Osteoblast (primary cell): Measurements from ENCODE around the gene SLK. TPM values are rescaled to one million over a fixed set of nuclear protein-coding genes. Genes with fewer than 3 reads are reported as not detected.

Experiments
- DNase-seq: peaks from one replicate; pipeline ENCODE4 v3.0.0; 2011; ENCODE audit warnings: low spot score, mixed read lengths; ENCODE audit not compliant: insufficient read length; ENCODE audit errors: missing footprints
- H2AFZ ChIP-seq: 2 replicates; pipeline ENCODE4 v1.6.0; 2011; ENCODE audit warnings: mild to moderate bottlenecking, low read length
- H3K27ac ChIP-seq: 2 replicates; pipeline ENCODE4 v1.5.1; 2011; ENCODE audit warnings: mild to moderate bottlenecking, low read depth, low read length, moderate library complexity
- H3K27me3 ChIP-seq: 2 replicates; pipeline ENCODE4 v1.6.0; 2012; ENCODE audit warnings: mild to moderate bottlenecking, control low read depth, inconsistent platforms, low read length, moderate library complexity; ENCODE audit not compliant: insufficient read depth
- H3K36me3 ChIP-seq: 2 replicates; pipeline ENCODE4 v1.5.1; 2011; ENCODE audit warnings: mild to moderate bottlenecking, low read length, control low read depth, moderate library complexity; ENCODE audit not compliant: insufficient read depth
- H3K4me1 ChIP-seq: 2 replicates; pipeline ENCODE4 v1.5.1; 2011; ENCODE audit warnings: mild to moderate bottlenecking, low read length, control low read depth, moderate library complexity; ENCODE audit not compliant: insufficient read depth
- H3K4me2 ChIP-seq: 2 replicates; pipeline ENCODE4 v1.6.0; 2011; ENCODE audit warnings: mild to moderate bottlenecking, low read length; ENCODE audit not compliant: insufficient read depth
- H3K4me3 ChIP-seq: fragments of 200-600 bp; sonication (generic); 3 replicates; pipeline ENCODE4 v1.5.1; 2012; ENCODE audit warnings: mild to moderate bottlenecking, low read length, inconsistent platforms; ENCODE audit not compliant: insufficient read depth
- H3K79me2 ChIP-seq: 2 replicates; pipeline ENCODE4 v1.6.0; 2012; ENCODE audit warnings: mild to moderate bottlenecking, low read length, control low read depth, inconsistent platforms; ENCODE audit not compliant: insufficient read depth
- H3K9me3 ChIP-seq: 2 replicates; pipeline ENCODE4 v1.5.1; 2011; ENCODE audit warnings: low read depth, low read length, control low read depth
- H4K20me1 ChIP-seq: 2 replicates; pipeline ENCODE4 v1.6.0; 2012; ENCODE audit warnings: mild to moderate bottlenecking, low read length, control low read depth; ENCODE audit not compliant: insufficient read depth
- CTCF ChIP-seq: IDR thresholded peaks from 2 replicates; pipeline ENCODE4 v1.5.1; 2011; ENCODE audit warnings: mild to moderate bottlenecking, low read depth, low read length, moderate library complexity; ENCODE audit errors: extremely low read depth
- total RNA-seq: library from RNA; depleted of rRNA; stranded (reverse); fragments of >200 nt; gene quantifications from 2 replicates; pipeline ENCODE4 v1.2.3, GENCODE V29; 2012

The SLK gene
- total RNA-seq, 1 donor: 48.1 TPM

- Histone ChIP-seq H3K27ac (no peak overlapping the region), H4K20me1 (no peaks in the 10 kb centered on the region)
Measured at GRCh38 chr10:104053201-104053600, 86.3 kb downstream of the SLK start.

GRCh38 chr10:104054430-104054829, 87.5 kb downstream of the SLK start:
- Histone ChIP-seq H2AFZ (no peak overlapping the region), H3K27ac (no peak overlapping the region), H3K79me2 (no peaks in the 10 kb centered on the region), H3K9me3 (no peaks in the 10 kb centered on the region), H3K27me3 (no peaks in the 10 kb centered on the region), H3K4me1 (peaks cover 23% of the 10 kb centered on the region), H3K4me3 (no peak overlapping the region), H4K20me1 (no peaks in the 10 kb centered on the region), H3K4me2 (peak overlapping the region; percentile 41), H3K36me3 (no peaks in the 10 kb centered on the region)
- TF ChIP-seq CTCF: no peak
- DNase-seq: peak; percentile 96

More at GRCh38 chr10:104053201-104053600, 86.3 kb downstream of the SLK start:
- Histone ChIP-seq H3K4me3 (no peak overlapping the region), H3K27me3 (no peaks in the 10 kb centered on the region), H3K4me2 (no peak overlapping the region), H3K9me3 (no peaks in the 10 kb centered on the region), H3K36me3 (no peaks in the 10 kb centered on the region), H2AFZ (no peak overlapping the region), H3K79me2 (no peaks in the 10 kb centered on the region), H3K4me1 (peaks cover 29% of the 10 kb centered on the region)
- no peak for TF ChIP-seq CTCF
- no peak for DNase-seq

- H3K27ac ChIP-seq: no peak overlapping the region
- H3K79me2 ChIP-seq: no peaks in the 10 kb centered on the region
- TF ChIP-seq CTCF: no peak
- H4K20me1 ChIP-seq: no peaks in the 10 kb centered on the region
- no peaks in the 10 kb centered on the region for H3K27me3 ChIP-seq
- H3K4me1 ChIP-seq: peaks cover 14% of the 10 kb centered on the region
- no peak overlapping the region for H2AFZ ChIP-seq
- DNase-seq: no peak
- H3K4me3 ChIP-seq: no peak overlapping the region
- no peak overlapping the region for H3K4me2 ChIP-seq
- H3K9me3 ChIP-seq: no peaks in the 10 kb centered on the region
- no peaks in the 10 kb centered on the region for H3K36me3 ChIP-seq
Measured at GRCh38 chr10:104056619-104057273, 89.8 kb downstream of the SLK start.

- no peaks in the 10 kb centered on the region for H4K20me1 ChIP-seq
- H3K36me3 ChIP-seq: no peaks in the 10 kb centered on the region
- no peak for TF ChIP-seq CTCF
- H3K27me3 ChIP-seq: no peaks in the 10 kb centered on the region
- H3K4me1 ChIP-seq: peaks cover 14% of the 10 kb centered on the region
- no peaks in the 10 kb centered on the region for H3K79me2 ChIP-seq
- no peak for DNase-seq
- no peaks in the 10 kb centered on the region for H3K9me3 ChIP-seq
- no peak overlapping the region for H3K4me2 ChIP-seq
- no peak overlapping the region for H2AFZ ChIP-seq
- no peak overlapping the region for H3K27ac ChIP-seq
- no peak overlapping the region for H3K4me3 ChIP-seq
Measured at GRCh38 chr10:104057717-104058116, 90.8 kb downstream of the SLK start.
